GM18870 (cell line): ENCODE data around the gene RASA4B.
A peak's percentile ranks its signal among the peaks of the same experiment; 100 is the strongest.
"Not testable (repeated sequence)": the region's sequence is repeated elsewhere in the genome, so short reads cannot be mapped to it uniquely, and the experiment has no call there.

ENCODE experiments used
- ATAC-seq: cut with Tn5 transposase; IDR thresholded peaks from one replicate; pipeline ENCODE4 v1.9.1; 2021; ENCODE audit warnings: moderate library complexity; ENCODE audit not compliant: unreplicated experiment

The RASA4B gene

GRCh38 chr7:102455596-102455995 is 62.0 kb downstream of the RASA4B start:
- ATAC-seq: no peak

GRCh38 chr7:102454932-102455331 is 62.6 kb downstream of the RASA4B start:
- not testable (repeated sequence) for ATAC-seq

- ATAC-seq: no peak
Measured at GRCh38 chr7:102454468-102454867, 63.1 kb downstream of the RASA4B start.

- no peak for ATAC-seq
Measured at GRCh38 chr7:102453319-102453718, 64.3 kb downstream of the RASA4B start.

GRCh38 chr7:102452451-102452850 is 65.1 kb downstream of the RASA4B start:
- no peak for ATAC-seq

GRCh38 chr7:102451371-102452054 is 66.1 kb downstream of the RASA4B start:
- ATAC-seq: no peak

GRCh38 chr7:102450242-102450641 is 67.3 kb downstream of the RASA4B start:
- ATAC-seq: no peak

GRCh38 chr7:102449136-102449535 is 68.4 kb downstream of the RASA4B start:
- ATAC-seq: no peak

- ATAC-seq: no peak
Measured at GRCh38 chr7:102447311-102447710, 70.3 kb downstream of the RASA4B start.

GRCh38 chr7:102446387-102447156 is 71.0 kb downstream of the RASA4B start:
- ATAC-seq: no peak

GRCh38 chr7:102445674-102446071 is 71.9 kb downstream of the RASA4B start:
- no peak for ATAC-seq

- ATAC-seq: peak; percentile 49
Measured at GRCh38 chr7:102444961-102445673, 72.5 kb downstream of the RASA4B start.

GRCh38 chr7:102439963-102440795 is 77.4 kb downstream of the RASA4B start:
- ATAC-seq: no peak

- ATAC-seq: no peak
Measured at GRCh38 chr7:102436118-102436517, 81.5 kb downstream of the RASA4B start.

GRCh38 chr7:102434039-102434486 is 83.5 kb downstream of the RASA4B start:
- ATAC-seq: no peak

GRCh38 chr7:102433219-102434038 is 84.1 kb downstream of the RASA4B start, which contains the start of gene ORAI2:
TSS of gene ORAI2 (plus strand) at chr7:102433575. CDS start at chr7:102438957, 5,382 bp downstream.
- no peak for ATAC-seq
